Measurements from ENCODE around the gene CRADD. TPM values are rescaled to one million over a fixed set of nuclear protein-coding genes. Genes with fewer than 3 reads are reported as not detected.

The CRADD gene
- total RNA-seq, 6 donors from 2014 or later: 13.7 to 40.7 (median 29.0) TPM

- Histone ChIP-seq H3K9me3 (peaks cover under 1 to 6% (median 3%) of the 10 kb centered on the region in 4 donors), H3K4me3 (no peak overlapping the region), H3K36me3 (no peaks in the 10 kb centered on the region), H3K4me1 (peaks cover 0 to 9% (median 8%) of the 10 kb centered on the region in 4 donors), H3K27me3 (no peaks in the 10 kb centered on the region), H3K27ac (no peak overlapping the region)
- DNase-seq (no peak), ATAC-seq (ENCODE audit: low FRiP score in 2 of 2) (no peak)
- TF ChIP-seq POLR2AphosphoS5 (IDR thresholded peaks at IDR 0.05) (no peak), CTCF (IDR thresholded peaks at IDR 0.05) (no peak), EP300 (IDR thresholded peaks at IDR 0.05) (no peak), POLR2A (IDR thresholded peaks at IDR 0.05) (no peak)
- WGBS, 2 donors: 96 to 100% methylated on average over 4 of the region's 4 CpGs
Observed at GRCh38 chr12:93704625-93705024, 27.4 kb downstream of the CRADD start.

- no peak overlapping the region for H3K4me3 ChIP-seq
- peaks cover 0 to 9% (median 7%) of the 10 kb centered on the region in 4 donors for H3K4me1 ChIP-seq
- no peak for DNase-seq
- WGBS, 2 donors: 84 to 92% methylated on average over 1 of the region's 1 CpG
- H3K27ac ChIP-seq: no peak overlapping the region
- TF ChIP-seq POLR2A (IDR thresholded peaks at IDR 0.05) (no peak), CTCF (IDR thresholded peaks at IDR 0.05) (no peak), EP300 (IDR thresholded peaks at IDR 0.05) (no peak), POLR2AphosphoS5 (IDR thresholded peaks at IDR 0.05) (no peak)
- no peaks in the 10 kb centered on the region for H3K36me3 ChIP-seq
- no peaks in the 10 kb centered on the region for H3K27me3 ChIP-seq
- peaks cover 5 to 12% (median 9%) of the 10 kb centered on the region in 4 donors for H3K9me3 ChIP-seq
- ATAC-seq (ENCODE audit: low FRiP score in 2 of 2): no peak
Observed at GRCh38 chr12:93705237-93705636, 28.1 kb downstream of the CRADD start.

GRCh38 chr12:93706387-93706786 lies 29.2 kb downstream of the CRADD start:
- ATAC-seq (ENCODE audit: low FRiP score in 2 of 2): no peak

GRCh38 chr12:93706824-93707223 lies 29.6 kb downstream of the CRADD start:
- ATAC-seq (ENCODE audit: low FRiP score in 2 of 2) (no peak), DNase-seq (no peak)
- 68 to 87% methylated on average over 2 of the region's 2 CpGs for WGBS, 2 donors
- Histone ChIP-seq H3K36me3 (no peaks in the 10 kb centered on the region), H3K27me3 (no peaks in the 10 kb centered on the region), H3K9me3 (peaks cover 5 to 15% (median 10%) of the 10 kb centered on the region in 4 donors), H3K27ac (no peak overlapping the region), H3K4me1 (peaks cover 0 to 9% (median 7%) of the 10 kb centered on the region in 4 donors), H3K4me3 (no peak overlapping the region)
- no peak for TF ChIP-seq POLR2AphosphoS5 (IDR thresholded peaks at IDR 0.05)
- TF ChIP-seq POLR2A (IDR thresholded peaks at IDR 0.05): no peak
- no peak for TF ChIP-seq CTCF (IDR thresholded peaks at IDR 0.05)
- TF ChIP-seq EP300 (IDR thresholded peaks at IDR 0.05): no peak

More at GRCh38 chr12:93706387-93706786, 29.2 kb downstream of the CRADD start:
- no peaks in the 10 kb centered on the region for H3K27me3 ChIP-seq
- H3K4me3 ChIP-seq: no peak overlapping the region
- TF ChIP-seq CTCF (IDR thresholded peaks at IDR 0.05) (no peak), POLR2AphosphoS5 (IDR thresholded peaks at IDR 0.05) (no peak), POLR2A (IDR thresholded peaks at IDR 0.05) (no peak), EP300 (IDR thresholded peaks at IDR 0.05) (no peak)
- H3K36me3 ChIP-seq: no peaks in the 10 kb centered on the region
- no peak for DNase-seq
- peaks cover 0 to 9% (median 7%) of the 10 kb centered on the region in 4 donors for H3K4me1 ChIP-seq
- H3K27ac ChIP-seq: no peak overlapping the region
- H3K9me3 ChIP-seq: peaks cover 5 to 15% (median 10%) of the 10 kb centered on the region in 4 donors
- WGBS, 2 donors: 46 to 61% methylated on average over 2 of the region's 2 CpGs

GRCh38 chr12:93707836-93708235 lies 30.7 kb downstream of the CRADD start:
- DNase-seq (no peak), ATAC-seq (ENCODE audit: low FRiP score in 2 of 2) (no peak)
- no peaks in the 10 kb centered on the region for H3K27me3 ChIP-seq
- 93 to 97% methylated on average over 1 of the region's 1 CpG for WGBS, 2 donors
- H3K4me1 ChIP-seq: peaks cover 6 to 9% (median 8%) of the 10 kb centered on the region in 4 donors
- peaks cover 5 to 15% (median 10%) of the 10 kb centered on the region in 4 donors for H3K9me3 ChIP-seq
- no peak overlapping the region for H3K27ac ChIP-seq
- H3K36me3 ChIP-seq: no peaks in the 10 kb centered on the region
- no peak overlapping the region for H3K4me3 ChIP-seq
- no peak for TF ChIP-seq POLR2A (IDR thresholded peaks at IDR 0.05)
- TF ChIP-seq POLR2AphosphoS5 (IDR thresholded peaks at IDR 0.05): no peak
- no peak for TF ChIP-seq EP300 (IDR thresholded peaks at IDR 0.05)
- no peak for TF ChIP-seq CTCF (IDR thresholded peaks at IDR 0.05)
